22Rv1 (cell line): ENCODE results near the gene LRRC26.

ENCODE experiments used
- H3K27ac ChIP-seq: fragments of 450-650 bp; 2 replicates; pipeline ENCODE4 v1.5.1; 2017
- CTCF ChIP-seq: fragments of 450-650 bp; IDR thresholded peaks from 2 replicates; pipeline ENCODE4 v1.5.1; 2017; ENCODE audit warnings: mild to moderate bottlenecking
- ZFX ChIP-seq: fragments of 450-650 bp; IDR thresholded peaks from 2 replicates; pipeline ENCODE4 v1.6.1; 2017; ENCODE audit warnings: antibody characterized with exemption, borderline replicate concordance

The LRRC26 gene

GRCh38 chr9:137169896-137170358, at the start of gene LRRC26:
TSS of gene LRRC26 (minus strand) at chr9:137170051. CDS start at chr9:137169943, 108 bp downstream.
- peak within 1 kb of the TSS; percentile 98 for H3K27ac ChIP-seq
- TF ChIP-seq CTCF (no peak), ZFX (no peak)

- TF ChIP-seq ZFX (no peak), CTCF (no peak)
- H3K27ac ChIP-seq = peak overlapping the region; percentile 97
These were observed 49.0 kb upstream of the LRRC26 start for GRCh38 chr9:137218754-137219271.

- peak overlapping the region; percentile 97 for H3K27ac ChIP-seq
- TF ChIP-seq ZFX (no peak), CTCF (no peak; the same call in 1 of the 2 replicates)
These were observed 48.4 kb upstream of the LRRC26 start for GRCh38 chr9:137218212-137218753.

- peak overlapping the region; percentile 97 for H3K27ac ChIP-seq
- peak; percentile 10; the same call in 1 of the 2 replicates for TF ChIP-seq CTCF
- TF ChIP-seq ZFX = no peak
These were observed 47.7 kb upstream of the LRRC26 start for GRCh38 chr9:137217276-137218211.

GRCh38 chr9:137216188-137216965, 46.5 kb upstream of the LRRC26 start:
- no peak for TF ChIP-seq ZFX
- no peak for TF ChIP-seq CTCF
- H3K27ac ChIP-seq = peak overlapping the region; percentile 97

- no peak overlapping the region for H3K27ac ChIP-seq
- TF ChIP-seq CTCF (no peak), ZFX (no peak)
These were observed 45.5 kb upstream of the LRRC26 start for GRCh38 chr9:137215196-137215986.
